NK-92 (cell line): ENCODE data around the gene MYOM1.
"Not testable (repeated sequence)": the region's sequence is repeated elsewhere in the genome, so short reads cannot be mapped to it uniquely, and the experiment has no call there.

Experiments
- DNase-seq: peaks from one replicate; lab custom pipeline; 2025; ENCODE audit not compliant: unreplicated experiment; lab: John Stamatoyannopoulos, UW

Gene MYOM1

GRCh38 chr18:3221496-3221895, 1.7 kb upstream of the MYOM1 start:
- no peak for DNase-seq

GRCh38 chr18:3220868-3221267, 1.1 kb upstream of the MYOM1 start:
- DNase-seq = not testable (repeated sequence)

- no peak for DNase-seq
These were observed 532 bp downstream of the MYOM1 start for GRCh38 chr18:3219241-3219630.

DNA sequence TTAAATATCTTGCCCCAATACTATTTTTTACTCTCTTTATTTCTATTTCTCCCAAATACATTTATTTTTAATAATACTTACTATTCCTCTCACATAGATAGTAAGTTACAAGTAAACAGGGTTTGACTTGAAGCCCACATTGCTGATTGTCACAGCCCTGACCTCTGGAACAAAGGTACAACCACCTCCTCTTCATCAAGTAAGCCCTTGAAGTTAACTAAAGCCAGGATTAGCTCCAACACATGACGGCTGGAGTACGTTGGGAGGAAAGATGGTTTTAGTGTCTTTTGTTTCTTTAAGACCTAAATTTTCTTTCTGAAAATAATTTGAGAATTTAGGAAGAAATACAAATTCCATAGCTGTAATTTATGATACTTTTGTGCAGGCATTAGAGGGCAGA, 949 bp downstream of the MYOM1 start:
- DNase-seq = no peak

GRCh38 chr18:3217948-3218647, 1.7 kb downstream of the MYOM1 start:
- no peak for DNase-seq

- DNase-seq = no peak
These were observed 2.8 kb downstream of the MYOM1 start for GRCh38 chr18:3216987-3217386.

GRCh38 chr18:3214855-3215637, 4.7 kb downstream of the MYOM1 start:
- DNase-seq = no peak

GRCh38 chr18:3213300-3214059, 6.3 kb downstream of the MYOM1 start:
- no peak for DNase-seq

- DNase-seq = no peak
These were observed 7.1 kb downstream of the MYOM1 start for GRCh38 chr18:3212657-3213056.

- no peak for DNase-seq
These were observed 8.4 kb downstream of the MYOM1 start for GRCh38 chr18:3211236-3211992.

DNA sequence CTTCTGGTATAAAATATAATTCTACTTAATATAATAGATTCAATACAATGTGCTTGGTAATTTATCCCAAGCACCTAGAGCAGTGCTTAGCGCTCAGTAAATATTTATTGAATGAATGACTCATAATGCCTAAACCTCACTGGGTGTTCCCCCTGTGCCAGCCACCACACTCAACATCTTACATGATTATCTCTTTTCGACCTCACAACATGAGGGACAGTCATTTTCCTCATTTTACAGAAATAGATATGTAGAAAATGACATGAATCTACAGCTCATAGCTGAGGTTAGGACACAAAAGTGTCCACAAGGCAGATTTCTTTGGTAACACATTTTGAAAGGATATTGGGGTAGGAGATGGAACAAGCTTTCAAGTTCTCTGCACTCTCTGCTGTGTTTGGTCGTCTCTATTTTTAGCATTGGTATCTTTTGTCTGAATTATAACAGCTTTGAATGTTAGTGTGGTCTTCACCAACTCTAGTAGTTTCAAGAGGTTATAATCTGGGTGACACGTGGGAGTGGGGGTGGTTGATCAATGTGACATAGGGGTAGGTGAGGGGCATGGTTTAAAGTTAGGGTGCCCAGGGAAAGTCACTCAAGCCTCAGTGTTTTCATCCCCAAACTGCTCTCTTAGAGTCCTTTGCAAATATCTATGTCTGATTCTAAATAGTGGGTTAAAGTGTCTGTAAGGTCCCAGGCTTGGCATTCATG, 9.8 kb downstream of the MYOM1 start:
- DNase-seq = no peak

GRCh38 chr18:3207565-3207964, 12.2 kb downstream of the MYOM1 start:
- DNase-seq = no peak

- no peak for DNase-seq
These were observed 14.5 kb downstream of the MYOM1 start for GRCh38 chr18:3205239-3205638.

- no peak for DNase-seq
These were observed 19.7 kb downstream of the MYOM1 start for GRCh38 chr18:3199942-3200645.

DNA sequence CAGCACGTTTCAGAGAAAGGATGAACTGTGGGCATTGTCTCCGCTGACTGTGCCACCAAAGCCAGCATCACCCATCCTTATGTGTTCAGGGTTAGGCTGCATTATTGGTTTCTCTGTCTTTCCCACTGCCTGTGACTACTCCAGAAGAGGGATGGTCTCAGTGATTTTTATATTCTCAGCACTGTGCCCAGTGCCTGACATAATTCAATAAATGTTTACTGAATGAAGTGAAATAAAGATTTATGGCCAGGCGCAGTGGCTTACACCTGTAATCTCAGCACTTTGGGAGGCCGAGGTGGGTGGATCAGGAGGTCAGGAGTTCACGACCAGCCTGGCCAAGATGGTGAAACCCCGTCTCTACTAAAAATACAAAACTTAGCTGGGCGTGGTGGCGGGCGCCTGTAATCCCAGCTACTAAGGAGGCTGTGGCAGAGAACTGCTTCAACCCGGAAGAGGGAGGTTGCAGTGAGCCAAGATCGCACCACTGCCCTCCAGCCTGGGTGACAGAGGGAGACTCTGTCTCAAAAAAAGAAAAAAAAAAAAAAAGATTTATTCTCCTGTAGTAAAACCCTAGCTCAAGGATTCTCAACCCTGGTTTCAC, 21.4 kb downstream of the MYOM1 start:
- DNase-seq = not testable (repeated sequence)

GRCh38 chr18:3194947-3195612, 24.7 kb downstream of the MYOM1 start:
- DNase-seq = no peak

GRCh38 chr18:3193331-3193730, 26.4 kb downstream of the MYOM1 start:
- no peak for DNase-seq

DNA sequence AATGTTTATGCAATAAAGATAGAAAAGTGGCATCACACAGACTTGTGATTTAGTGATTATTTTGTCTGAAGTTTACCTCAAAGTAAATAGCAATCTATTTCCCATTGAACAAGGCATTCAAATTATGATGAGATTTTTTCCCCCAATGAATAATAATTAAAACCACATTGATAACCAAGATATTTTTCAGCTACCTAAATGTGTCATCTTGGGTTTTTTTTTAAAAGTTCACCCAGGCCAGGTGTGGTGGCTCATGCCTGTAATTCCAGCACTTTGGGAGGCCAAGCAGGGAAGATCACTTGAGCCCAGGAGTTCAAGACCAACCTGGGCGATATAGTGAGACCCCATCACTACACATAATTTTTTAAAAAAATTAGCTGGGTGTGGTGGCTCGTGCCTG, 27.0 kb downstream of the MYOM1 start:
- DNase-seq = no peak

GRCh38 chr18:3192286-3192685, 27.5 kb downstream of the MYOM1 start:
- no peak for DNase-seq
